SK-N-DZ (cell line): Measurements from ENCODE around the gene KIZ. TPM values are rescaled to one million over a fixed set of nuclear protein-coding genes. Genes with fewer than 3 reads are reported as not detected.

Experiments used
- DNase-seq: peaks from one replicate; pipeline ENCODE4 v3.0.0-alpha.2; 2015; ENCODE audit warnings: low spot score
- polyA plus RNA-seq, 2 experiments: library from polyadenylated mRNA; depleted of rRNA; stranded (reverse); fragments of >200 nt; gene quantifications; 2 replicates each; pipeline ENCODE4 v1.2.3, GENCODE V29; 2014

KIZ gene, protein sequence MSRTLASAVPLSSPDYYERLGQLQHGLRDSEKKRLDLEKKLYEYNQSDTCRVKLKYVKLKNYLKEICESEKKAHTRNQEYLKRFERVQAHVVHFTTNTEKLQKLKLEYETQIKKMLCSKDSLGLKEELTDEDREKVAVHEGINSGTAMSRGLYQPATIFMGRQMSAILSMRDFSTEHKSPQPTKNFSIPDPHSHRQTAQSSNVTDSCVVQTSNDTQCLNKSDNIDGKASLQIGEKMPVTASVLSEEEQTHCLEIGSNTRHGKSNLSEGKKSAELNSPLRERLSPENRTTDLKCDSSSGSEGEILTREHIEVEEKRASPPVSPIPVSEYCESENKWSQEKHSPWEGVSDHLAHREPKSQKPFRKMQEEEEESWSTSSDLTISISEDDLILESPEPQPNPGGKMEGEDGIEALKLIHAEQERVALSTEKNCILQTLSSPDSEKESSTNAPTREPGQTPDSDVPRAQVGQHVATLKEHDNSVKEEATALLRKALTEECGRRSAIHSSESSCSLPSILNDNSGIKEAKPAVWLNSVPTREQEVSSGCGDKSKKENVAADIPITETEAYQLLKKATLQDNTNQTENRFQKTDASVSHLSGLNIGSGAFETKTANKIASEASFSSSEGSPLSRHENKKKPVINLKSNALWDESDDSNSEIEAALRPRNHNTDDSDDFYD
- 33.5 and 35.3 TPM in 2 replicates for polyA plus RNA-seq (2014; cell fraction: cytosol; rRNA removed)
- 47.3 and 52.6 TPM in 2 replicates for polyA plus RNA-seq (2014; cell fraction: nucleus; rRNA removed)

GRCh38 chr20:21125849-21126580 is at the start of gene KIZ:
TSS of gene KIZ (plus strand) at chr20:21126082. CDS start at chr20:21126116, 34 bp downstream.
- DNase-seq = peak; percentile 90

DNA sequence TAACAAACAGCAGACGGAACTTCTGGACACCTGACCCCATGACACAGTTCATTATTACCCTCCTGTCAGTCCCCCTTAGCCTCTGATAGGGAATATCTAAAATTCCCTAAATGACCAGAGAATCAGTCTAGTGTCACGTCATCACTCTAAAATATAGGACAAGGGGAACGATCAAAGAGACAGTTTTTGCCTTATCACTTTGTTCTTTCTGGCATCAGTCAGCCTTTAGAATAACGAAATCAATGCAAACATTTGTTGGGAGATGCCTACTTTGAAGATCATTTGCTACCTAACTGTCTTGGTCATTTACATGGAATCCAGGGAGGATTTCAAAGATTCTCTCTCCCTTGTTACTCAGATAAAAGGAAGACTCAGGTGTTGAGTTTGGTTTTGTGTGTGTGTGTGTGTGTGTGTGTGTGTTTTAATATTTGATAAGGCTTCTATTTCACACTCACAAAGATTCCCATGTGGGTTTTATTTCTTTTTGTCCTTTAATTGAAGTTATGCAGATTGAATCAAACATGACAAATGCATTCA is 48.0 kb upstream of the KIZ start:
- no peak for DNase-seq

- DNase-seq = no peak
Measured at GRCh38 chr20:21082584-21082983, 43.3 kb upstream of the KIZ start.

DNA sequence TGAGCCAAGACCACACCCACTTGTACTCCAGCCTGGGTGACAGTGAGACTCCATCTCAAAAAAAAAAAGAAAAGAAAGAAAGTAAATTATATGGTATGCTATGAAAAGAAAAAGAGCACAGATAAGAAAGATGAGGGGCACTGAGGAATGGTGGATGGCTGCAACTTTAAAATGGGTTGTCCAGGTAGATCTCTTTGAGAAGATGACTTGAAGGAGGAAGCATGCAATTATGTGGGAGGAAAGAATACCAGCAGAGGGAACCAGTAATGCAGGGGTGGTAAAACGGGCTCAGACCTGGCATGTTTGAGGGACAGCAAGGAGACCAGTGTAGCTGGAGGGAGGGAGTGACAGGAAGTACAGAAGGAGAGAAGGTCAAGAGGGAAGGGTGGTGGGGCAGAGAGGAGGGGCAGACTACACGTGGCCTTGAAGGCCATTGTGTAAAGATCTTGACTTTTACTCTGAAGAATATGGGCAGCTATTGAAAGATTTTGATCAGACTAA is 42.0 kb upstream of the KIZ start:
- DNase-seq = no peak

GRCh38 chr20:21087862-21088540 is 37.9 kb upstream of the KIZ start:
- DNase-seq = no peak

DNA sequence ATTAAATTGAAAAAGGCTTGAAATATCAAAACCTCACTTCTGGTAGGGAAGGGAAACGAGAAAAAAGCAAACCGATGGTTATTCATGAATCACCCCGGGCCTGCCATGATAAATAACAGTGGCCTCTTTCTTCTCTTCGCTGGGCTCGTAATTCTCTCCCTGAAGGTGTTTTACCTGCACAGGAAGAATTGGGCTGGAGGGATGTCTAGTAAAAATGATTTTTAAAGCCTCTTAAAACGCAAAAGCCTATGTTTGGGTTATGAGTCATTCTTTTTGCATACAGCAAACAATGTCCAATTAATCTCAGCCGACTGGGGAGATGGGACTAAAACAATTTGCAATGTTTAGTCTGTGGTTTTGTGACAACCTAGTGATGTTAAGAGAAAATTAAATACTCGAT is 36.5 kb upstream of the KIZ start:
- no peak for DNase-seq

GRCh38 chr20:21090111-21090618 is 35.7 kb upstream of the KIZ start:
- DNase-seq = no peak

DNA sequence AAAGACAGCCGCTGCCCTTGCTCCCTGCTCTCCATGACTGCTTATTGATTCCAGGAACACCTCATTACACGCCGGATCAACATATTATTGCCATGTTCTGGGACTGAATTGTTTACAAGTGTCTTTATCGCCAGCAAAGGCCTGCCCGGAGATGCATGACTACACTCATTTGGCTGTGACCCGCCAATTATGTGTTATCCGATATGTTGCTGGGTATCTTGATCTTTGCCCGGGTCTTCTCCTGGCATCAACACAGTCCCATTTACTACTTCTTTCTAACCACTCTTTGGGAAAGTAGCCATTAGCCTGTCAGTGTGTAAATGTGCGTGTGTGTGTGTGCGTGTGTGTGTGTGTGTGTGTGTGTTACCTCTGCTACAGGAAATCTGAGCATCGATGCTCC is 35.2 kb upstream of the KIZ start:
- DNase-seq = no peak

- no peak for DNase-seq
Measured at GRCh38 chr20:21092806-21093205, 33.1 kb upstream of the KIZ start.

GRCh38 chr20:21096321-21097043 is 29.4 kb upstream of the KIZ start:
- peak; percentile 52 for DNase-seq

GRCh38 chr20:21099751-21100577 is 25.9 kb upstream of the KIZ start:
- no peak for DNase-seq

GRCh38 chr20:21100578-21101452 is 25.1 kb upstream of the KIZ start:
- no peak for DNase-seq

GRCh38 chr20:21101453-21101931 is 24.4 kb upstream of the KIZ start:
- DNase-seq = no peak

GRCh38 chr20:21101932-21102575 is 23.8 kb upstream of the KIZ start:
- peak; percentile 42 for DNase-seq

GRCh38 chr20:21102603-21103311 is 23.1 kb upstream of the KIZ start:
- no peak for DNase-seq

DNA sequence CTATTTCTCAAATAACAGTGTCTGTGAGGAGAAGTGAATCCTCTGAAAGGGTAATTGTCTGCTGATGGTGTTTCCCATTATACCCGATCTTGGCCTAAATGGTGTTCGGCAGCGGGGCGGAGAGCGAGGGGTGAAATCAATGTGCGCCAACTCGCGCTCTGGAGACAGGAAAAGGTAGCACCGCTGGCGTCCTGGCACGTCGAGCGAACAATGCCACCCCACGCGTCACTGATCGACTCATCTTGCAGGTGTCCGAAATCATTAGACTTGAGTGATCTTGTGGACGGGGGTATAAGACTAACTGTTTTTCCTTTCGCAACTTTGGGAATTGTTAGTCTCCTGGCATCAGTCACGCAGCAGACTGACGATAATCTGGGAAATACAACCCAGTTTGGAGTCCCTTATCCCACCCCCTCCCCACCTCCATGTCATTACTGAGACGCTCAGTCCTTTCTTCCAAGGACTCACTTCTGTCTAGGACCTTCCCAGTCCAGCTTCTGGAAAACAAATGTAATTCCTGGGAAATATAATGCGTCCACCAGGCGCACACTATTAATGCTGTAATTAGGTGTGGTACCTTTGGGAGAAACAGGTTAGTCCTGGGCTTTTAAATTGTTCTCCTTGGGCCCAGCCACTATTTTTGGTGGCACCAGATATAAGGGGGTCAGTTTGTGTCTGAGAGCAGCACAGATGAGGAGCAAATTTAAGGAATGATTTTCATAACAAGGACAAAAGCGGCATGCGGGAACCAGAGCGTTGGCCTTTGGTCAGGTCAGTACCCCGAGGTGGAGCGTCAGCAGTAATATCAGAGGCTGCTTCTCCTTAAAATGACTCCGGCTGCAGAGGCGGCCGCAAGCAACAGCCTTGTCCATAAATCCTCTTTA is 22.1 kb upstream of the KIZ start:
- no peak for DNase-seq
